Liver (tissue), 9 donors: ENCODE results near the gene KCTD3. TPM values are rescaled to one million over a fixed set of nuclear protein-coding genes. Genes with fewer than 3 reads are reported as not detected.

Experiments
- DNase-seq: peaks from one replicate; pipeline ENCODE4 v3.0.0-alpha.2; 2017; ENCODE audit warnings: low spot score
- H3K27ac ChIP-seq, 2 donors: one replicate each; pipeline ENCODE4 v1.7.0; 2013; ENCODE audit warnings: inconsistent platforms in 2 of 2, low read length in 2 of 2, control low read depth in 1 of 2, low read depth in 1 of 2, mild to moderate bottlenecking in 1 of 2
- H3K27me3 ChIP-seq, 4 donors: one replicate each; pipeline versions ENCODE4 v1.6.1 to v1.7.0; 2013; ENCODE audit warnings: low read length in 3 of 4, inconsistent platforms in 1 of 4, mild to moderate bottlenecking in 1 of 4, moderate library complexity in 1 of 4; ENCODE audit not compliant: control insufficient read depth in 4 of 4, insufficient read depth in 4 of 4
- H3K36me3 ChIP-seq, 4 donors: one replicate each; pipeline versions ENCODE4 v1.6.1 to v1.7.0; 2013; ENCODE audit warnings: low read length in 3 of 4, mild to moderate bottlenecking in 3 of 4, low read depth in 1 of 4, moderate library complexity in 1 of 4; ENCODE audit not compliant: control insufficient read depth in 4 of 4, insufficient read depth in 3 of 4
- H3K4me1 ChIP-seq, 4 donors: one replicate each; pipeline versions ENCODE4 v1.6.1 to v1.7.0; 2013; ENCODE audit warnings: low read length in 3 of 4, mild to moderate bottlenecking in 3 of 4, moderate library complexity in 1 of 4; ENCODE audit not compliant: control insufficient read depth in 4 of 4, insufficient read depth in 4 of 4
- H3K4me3 ChIP-seq, 3 donors: one replicate each; pipeline versions ENCODE4 v1.6.1 to v1.7.0; 2013; ENCODE audit warnings: low read length in 3 of 3, control low read depth in 1 of 3, low read depth in 1 of 3, mild to moderate bottlenecking in 1 of 3
- H3K9ac ChIP-seq, 2 donors: one replicate each; pipeline ENCODE4 v1.7.0; 2013; ENCODE audit warnings: low read length in 2 of 2, mild to moderate bottlenecking in 2 of 2, moderate library complexity in 2 of 2, control low read depth in 1 of 2, low read depth in 1 of 2
- H3K9me3 ChIP-seq, 4 donors: one replicate each; pipeline versions ENCODE4 v1.6.1 to v1.7.0; 2013; ENCODE audit warnings: low read length in 3 of 4; ENCODE audit not compliant: control insufficient read depth in 4 of 4
- ATF3 ChIP-seq: IDR thresholded peaks from 2 replicates; pipeline ENCODE4 v1.6.1; 2016; ENCODE audit warnings: antibody characterized with exemption
- CTCF ChIP-seq: fragments of 150-350 bp; IDR thresholded peaks from 2 replicates; pipeline ENCODE4 v1.5.1; 2017; ENCODE audit warnings: improper control_type of control experiment, low read depth, low read length; ENCODE audit not compliant: missing input control
- EGR1 ChIP-seq, 2 donors: IDR thresholded peaks; 2 replicates each; pipeline ENCODE4 v1.6.1; 2016 to 2018; ENCODE audit warnings: antibody characterized with exemption in 2 of 2, low read depth in 2 of 2
- FOXA1 ChIP-seq: IDR thresholded peaks from 2 replicates; pipeline ENCODE4 v1.6.1; 2016; ENCODE audit warnings: antibody characterized with exemption
- FOXA2 ChIP-seq: IDR thresholded peaks from 2 replicates; pipeline ENCODE4 v1.6.1; 2016; ENCODE audit warnings: antibody characterized with exemption
- GABPA ChIP-seq, 2 donors: IDR thresholded peaks in 1 of 2; conservative IDR thresholded peaks in 1 of 2; 2 replicates each; pipeline ENCODE4 v1.6.1; 2016; ENCODE audit warnings: antibody characterized with exemption in 2 of 2, mild to moderate bottlenecking in 1 of 2, moderate library complexity in 1 of 2
- HNF4A ChIP-seq, 2 donors: conservative IDR thresholded peaks; 2 replicates each; pipeline ENCODE4 v1.6.1; 2016; ENCODE audit warnings: antibody characterized with exemption in 2 of 2, mild to moderate bottlenecking in 2 of 2
- HNF4G ChIP-seq: IDR thresholded peaks from 2 replicates; pipeline ENCODE4 v1.6.1; 2016; ENCODE audit warnings: antibody characterized with exemption
- JUND ChIP-seq, 2 donors: IDR thresholded peaks; 2 replicates each; pipeline ENCODE4 v1.6.1; 2016; ENCODE audit warnings: antibody characterized with exemption in 2 of 2
- MAX ChIP-seq: IDR thresholded peaks from 2 replicates; pipeline ENCODE4 v1.6.1; 2016; ENCODE audit warnings: antibody characterized with exemption
- NR2F2 ChIP-seq: IDR thresholded peaks from 2 replicates; pipeline ENCODE4 v1.6.1; 2016; ENCODE audit warnings: antibody characterized with exemption
- RAD21 ChIP-seq, 2 donors: IDR thresholded peaks; 2 replicates each; pipeline ENCODE4 v1.6.1; 2016; ENCODE audit warnings: antibody characterized with exemption in 2 of 2, mild to moderate bottlenecking in 2 of 2
- RXRA ChIP-seq, 2 donors: IDR thresholded peaks; 2 replicates each; pipeline ENCODE4 v1.6.1; 2017 to 2018; ENCODE audit warnings: antibody characterized with exemption in 2 of 2, mild to moderate bottlenecking in 1 of 2
- SP1 ChIP-seq: IDR thresholded peaks from 2 replicates; pipeline ENCODE4 v1.6.1; 2018; ENCODE audit warnings: antibody characterized with exemption, mild to moderate bottlenecking
- TAF1 ChIP-seq: conservative IDR thresholded peaks from 2 replicates; pipeline ENCODE4 v1.6.1; 2016; ENCODE audit warnings: antibody characterized with exemption, mild to moderate bottlenecking
- YY1 ChIP-seq: IDR thresholded peaks from 2 replicates; pipeline ENCODE4 v1.6.1; 2016; ENCODE audit warnings: antibody characterized with exemption, mild to moderate bottlenecking
- ZBTB33 ChIP-seq: IDR thresholded peaks from 2 replicates; pipeline ENCODE4 v1.6.1; 2016; ENCODE audit warnings: antibody characterized with exemption
- WGBS: extraction: QIAGEN DNeasy Blood & Tissue Kit; methylation state at CpG from one replicate; pipeline ENCODE4 v1.1.7; 2013; 5-methylcytosine and 5-hydroxymethylcytosine counted together
- polyA plus RNA-seq, 2 donors: library from polyadenylated mRNA; stranded (reverse) in 1 of 2; unstranded in 1 of 2; fragments of 200-250 nt in 1 of 2; fragments of >200 nt in 1 of 2; fragmentation: Nextera tagmentation in 1 of 2; extraction: Ambion mirVana in 1 of 2; gene quantifications; one replicate each; pipeline versions ENCODE4 v1.2.1 to v1.2.3, GENCODE V29; 2013 to 2015
- total RNA-seq, 2 donors: library from RNA; depleted of rRNA; stranded (reverse); fragments of >200 nt; gene quantifications; one replicate each; pipeline ENCODE4 v1.2.3, GENCODE V29; 2014
- TF ChIP-seq, protein P1 (sequence below): IDR thresholded peaks from 2 replicates; pipeline ENCODE4 v1.6.1; 2016; ENCODE audit warnings: antibody characterized with exemption, mild to moderate bottlenecking
- donor health status: healthy.
- donor health status: healthy.
- donor health status: healthy.
- donor health status: healthy.
- donor health status: healthy.

The KCTD3 gene
- total and polyA plus RNA-seq, 4 donors = 20.8 to 58.7 (median 26.1) TPM

DNA sequence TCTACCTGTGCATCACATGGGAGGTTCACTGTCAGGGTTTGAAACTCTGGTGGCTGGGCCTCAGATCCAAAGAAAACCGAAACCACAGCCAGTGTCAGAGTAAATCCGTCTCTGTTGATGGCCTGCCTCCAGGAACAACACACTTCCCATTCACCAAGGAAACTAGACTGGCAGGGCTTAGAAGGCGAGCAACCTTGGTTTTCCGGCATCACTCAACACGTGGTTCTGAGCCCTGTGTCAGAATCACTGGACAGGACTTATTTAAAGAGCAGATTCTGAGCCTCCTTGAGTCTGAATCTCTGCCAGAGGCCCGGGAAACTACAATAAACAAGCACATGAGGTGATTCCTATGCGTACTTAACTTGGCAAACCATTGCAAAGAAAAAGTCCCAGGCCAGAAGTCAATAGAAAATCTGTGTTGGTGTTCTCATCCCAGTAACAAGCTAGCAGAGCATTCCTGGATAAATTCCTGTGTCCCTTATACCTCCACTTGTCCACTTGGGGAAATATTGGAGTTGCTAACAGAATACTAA is 70.0 kb downstream of the KCTD3 start:
- H3K27me3 ChIP-seq = no peaks in the 10 kb centered on the region
- no peak for DNase-seq
- peak overlapping the region; percentile 7 to 22 (median 14) for H3K4me3 ChIP-seq
- TF ChIP-seq CTCF = peak; percentile 15
- TF ChIP-seq SP1 = peak; percentile 29
- TF ChIP-seq HNF4A (conservative IDR thresholded peaks at IDR 0.05) = peak in 1 of 2 donors; percentile 52
- TF ChIP-seq RXRA (IDR thresholded peaks at IDR 0.05) = peak in 1 of 2 donors; percentile 42
- TF ChIP-seq, protein P1, sequence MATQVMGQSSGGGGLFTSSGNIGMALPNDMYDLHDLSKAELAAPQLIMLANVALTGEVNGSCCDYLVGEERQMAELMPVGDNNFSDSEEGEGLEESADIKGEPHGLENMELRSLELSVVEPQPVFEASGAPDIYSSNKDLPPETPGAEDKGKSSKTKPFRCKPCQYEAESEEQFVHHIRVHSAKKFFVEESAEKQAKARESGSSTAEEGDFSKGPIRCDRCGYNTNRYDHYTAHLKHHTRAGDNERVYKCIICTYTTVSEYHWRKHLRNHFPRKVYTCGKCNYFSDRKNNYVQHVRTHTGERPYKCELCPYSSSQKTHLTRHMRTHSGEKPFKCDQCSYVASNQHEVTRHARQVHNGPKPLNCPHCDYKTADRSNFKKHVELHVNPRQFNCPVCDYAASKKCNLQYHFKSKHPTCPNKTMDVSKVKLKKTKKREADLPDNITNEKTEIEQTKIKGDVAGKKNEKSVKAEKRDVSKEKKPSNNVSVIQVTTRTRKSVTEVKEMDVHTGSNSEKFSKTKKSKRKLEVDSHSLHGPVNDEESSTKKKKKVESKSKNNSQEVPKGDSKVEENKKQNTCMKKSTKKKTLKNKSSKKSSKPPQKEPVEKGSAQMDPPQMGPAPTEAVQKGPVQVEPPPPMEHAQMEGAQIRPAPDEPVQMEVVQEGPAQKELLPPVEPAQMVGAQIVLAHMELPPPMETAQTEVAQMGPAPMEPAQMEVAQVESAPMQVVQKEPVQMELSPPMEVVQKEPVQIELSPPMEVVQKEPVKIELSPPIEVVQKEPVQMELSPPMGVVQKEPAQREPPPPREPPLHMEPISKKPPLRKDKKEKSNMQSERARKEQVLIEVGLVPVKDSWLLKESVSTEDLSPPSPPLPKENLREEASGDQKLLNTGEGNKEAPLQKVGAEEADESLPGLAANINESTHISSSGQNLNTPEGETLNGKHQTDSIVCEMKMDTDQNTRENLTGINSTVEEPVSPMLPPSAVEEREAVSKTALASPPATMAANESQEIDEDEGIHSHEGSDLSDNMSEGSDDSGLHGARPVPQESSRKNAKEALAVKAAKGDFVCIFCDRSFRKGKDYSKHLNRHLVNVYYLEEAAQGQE = no peak
- TF ChIP-seq GABPA (IDR thresholded peaks at IDR 0.05 in 1 of 2, conservative IDR thresholded peaks at IDR 0.05 in 1 of 2) = no peak
- TF ChIP-seq TAF1 = no peak
- TF ChIP-seq ZBTB33 = peak; percentile 35
- TF ChIP-seq JUND (IDR thresholded peaks at IDR 0.05) = peak in 1 of 2 donors; percentile 38
- no peak for TF ChIP-seq HNF4G
- TF ChIP-seq ATF3 = no peak
- no peak for TF ChIP-seq MAX
- TF ChIP-seq FOXA1 = peak; percentile 46
- TF ChIP-seq FOXA2 = peak; percentile 28
- TF ChIP-seq YY1 = peak; percentile 11
- peak in 1 of 2 donors; percentile 38 for TF ChIP-seq RAD21 (IDR thresholded peaks at IDR 0.05)
- no peak for TF ChIP-seq NR2F2
- no peak for TF ChIP-seq EGR1 (IDR thresholded peaks at IDR 0.05; ENCODE audit: low read depth in 2 of 2)
- H3K9me3 ChIP-seq = no peaks in the 10 kb centered on the region
- peaks cover 0 to 8% (median 5%) of the 10 kb centered on the region in 4 donors for H3K36me3 ChIP-seq
- WGBS = 23% methylated on average over 7 of the region's 7 CpGs
- peaks cover 6 to 83% (median 56%) of the 10 kb centered on the region in 4 donors for H3K4me1 ChIP-seq
- peak overlapping the region in 1 of 2 donors; percentile 65 for H3K9ac ChIP-seq
- peak overlapping the region; percentile 78 to 81 for H3K27ac ChIP-seq
